ENCODE results near the gene PRR23E. TPM values are rescaled to one million over a fixed set of nuclear protein-coding genes. Genes with fewer than 3 reads are reported as not detected.

Gene PRR23E
- polyA plus RNA-seq, 1 of the 3 experiments (the other 2 are of a cell fraction): not detected

GRCh38 chr3:127215714-127216414 lies 22.9 kb downstream of the PRR23E start:
- Histone ChIP-seq H4K20me1 (ENCODE audit: insufficient read depth) (no peaks in the 10 kb centered on the region), H3K27me3 (ENCODE audit: insufficient read depth) (no peaks in the 10 kb centered on the region), H3K79me2 (ENCODE audit: insufficient read depth) (no peaks in the 10 kb centered on the region), H3K4me1 (ENCODE audit: control insufficient read depth in 1 of 2, insufficient read depth in 2 of 2, low read depth in 1 of 2, low read length in 1 of 2) (peaks cover 5 to 23% of the 10 kb centered on the region in 2 experiments; a peak in 2 of 4 replicates), H3K9me2 (no peaks in the 10 kb centered on the region), H3F3A (replicated peaks; ENCODE audit: insufficient read depth) (peaks cover 19% of the 10 kb centered on the region), H2AFZ (ENCODE audit: low read depth) (no peak overlapping the region), H3K4me2 (no peak overlapping the region), H3K9ac (no peak overlapping the region), H3K36me3 (replicated peaks in 1 of 2; ENCODE audit: control insufficient read depth in 1 of 2, insufficient read depth in 2 of 2, low read length in 1 of 2) (no peaks in the 10 kb centered on the region), H3K27ac (ENCODE audit: low read depth in 2 of 2, low read length in 1 of 2) (0 out of 4 replicates have a peak overlapping the region, but pooled peaks of 1 of the 2 experiments have one; percentile 45), H3K9me3 (no peaks in the 10 kb centered on the region), H3K4me3 (ENCODE audit: low read depth in 2 of 2, low read length in 1 of 2) (no peak overlapping the region)
- DNase-seq: no peak
- POLR2A ChIA-PET: no interaction called here
- CTCF ChIA-PET: no interaction called here
- no peak for TF ChIP-seq NFIC (IDR thresholded peaks at IDR 0.05; ENCODE audit: borderline replicate concordance)
- TF ChIP-seq FOXM1 (IDR thresholded peaks at IDR 0.05; ENCODE audit: low read depth): no peak
- no peak for TF ChIP-seq NRF1 (IDR thresholded peaks at IDR 0.05; ENCODE audit: low read depth, low read length)
- TF ChIP-seq, protein P1, sequence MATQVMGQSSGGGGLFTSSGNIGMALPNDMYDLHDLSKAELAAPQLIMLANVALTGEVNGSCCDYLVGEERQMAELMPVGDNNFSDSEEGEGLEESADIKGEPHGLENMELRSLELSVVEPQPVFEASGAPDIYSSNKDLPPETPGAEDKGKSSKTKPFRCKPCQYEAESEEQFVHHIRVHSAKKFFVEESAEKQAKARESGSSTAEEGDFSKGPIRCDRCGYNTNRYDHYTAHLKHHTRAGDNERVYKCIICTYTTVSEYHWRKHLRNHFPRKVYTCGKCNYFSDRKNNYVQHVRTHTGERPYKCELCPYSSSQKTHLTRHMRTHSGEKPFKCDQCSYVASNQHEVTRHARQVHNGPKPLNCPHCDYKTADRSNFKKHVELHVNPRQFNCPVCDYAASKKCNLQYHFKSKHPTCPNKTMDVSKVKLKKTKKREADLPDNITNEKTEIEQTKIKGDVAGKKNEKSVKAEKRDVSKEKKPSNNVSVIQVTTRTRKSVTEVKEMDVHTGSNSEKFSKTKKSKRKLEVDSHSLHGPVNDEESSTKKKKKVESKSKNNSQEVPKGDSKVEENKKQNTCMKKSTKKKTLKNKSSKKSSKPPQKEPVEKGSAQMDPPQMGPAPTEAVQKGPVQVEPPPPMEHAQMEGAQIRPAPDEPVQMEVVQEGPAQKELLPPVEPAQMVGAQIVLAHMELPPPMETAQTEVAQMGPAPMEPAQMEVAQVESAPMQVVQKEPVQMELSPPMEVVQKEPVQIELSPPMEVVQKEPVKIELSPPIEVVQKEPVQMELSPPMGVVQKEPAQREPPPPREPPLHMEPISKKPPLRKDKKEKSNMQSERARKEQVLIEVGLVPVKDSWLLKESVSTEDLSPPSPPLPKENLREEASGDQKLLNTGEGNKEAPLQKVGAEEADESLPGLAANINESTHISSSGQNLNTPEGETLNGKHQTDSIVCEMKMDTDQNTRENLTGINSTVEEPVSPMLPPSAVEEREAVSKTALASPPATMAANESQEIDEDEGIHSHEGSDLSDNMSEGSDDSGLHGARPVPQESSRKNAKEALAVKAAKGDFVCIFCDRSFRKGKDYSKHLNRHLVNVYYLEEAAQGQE (IDR thresholded peaks at IDR 0.05; ENCODE audit: low read depth, low read length): no peak
- no peak for TF ChIP-seq EZH2phosphoT487 (IDR thresholded peaks at IDR 0.05; ENCODE audit: borderline replicate concordance, low read depth)
- no peak for TF ChIP-seq RXRA (IDR thresholded peaks at IDR 0.05; ENCODE audit: borderline replicate concordance, low read depth)
- WGBS (ENCODE audit: low lambda C conversion rate): 79% methylated on average over 7 of the region's 8 CpGs

GRCh38 chr3:127216415-127217261 lies 23.7 kb downstream of the PRR23E start:
- Histone ChIP-seq H3K4me1 (ENCODE audit: control insufficient read depth in 1 of 2, insufficient read depth in 2 of 2, low read depth in 1 of 2, low read length in 1 of 2) (peaks cover 9 to 23% of the 10 kb centered on the region in 2 experiments; a peak in 2 of 4 replicates), H2AFZ (ENCODE audit: low read depth) (0 out of 2 replicates have a peak overlapping the region, but pooled peaks have one; percentile 21), H3K4me3 (ENCODE audit: low read depth in 2 of 2, low read length in 1 of 2) (no peak overlapping the region), H3K9me3 (no peaks in the 10 kb centered on the region), H3K27me3 (ENCODE audit: insufficient read depth) (no peaks in the 10 kb centered on the region), H3K27ac (ENCODE audit: low read depth in 2 of 2, low read length in 1 of 2) (peak overlapping the region; percentile 24 to 51; a peak in 3 of 4 replicates), H3K79me2 (ENCODE audit: insufficient read depth) (no peaks in the 10 kb centered on the region), H3K9me2 (no peaks in the 10 kb centered on the region), H3K9ac (no peak overlapping the region), H4K20me1 (ENCODE audit: insufficient read depth) (no peaks in the 10 kb centered on the region), H3K36me3 (replicated peaks in 1 of 2; ENCODE audit: control insufficient read depth in 1 of 2, insufficient read depth in 2 of 2, low read length in 1 of 2) (no peaks in the 10 kb centered on the region), H3K4me2 (peak overlapping the region; percentile 38; the same call in 1 of the 2 replicates), H3F3A (replicated peaks; ENCODE audit: insufficient read depth) (peaks cover 19% of the 10 kb centered on the region)
- no peak for DNase-seq
- TF ChIP-seq ELF1 (IDR thresholded peaks at IDR 0.05) (no peak), TCF12 (IDR thresholded peaks at IDR 0.05) (no peak), GABPA (IDR thresholded peaks at IDR 0.05; ENCODE audit: low read depth) (no peak), RXRA (IDR thresholded peaks at IDR 0.05; ENCODE audit: borderline replicate concordance, low read depth) (no peak), FOXM1 (IDR thresholded peaks at IDR 0.05; ENCODE audit: low read depth) (no peak), FOSL2 (IDR thresholded peaks at IDR 0.05; ENCODE audit: borderline replicate concordance, low read depth) (no peak), NRF1 (IDR thresholded peaks at IDR 0.05; ENCODE audit: low read depth, low read length) (no peak), RFX5 (IDR thresholded peaks at IDR 0.05; ENCODE audit: low read length) (no peak), TEAD4 (IDR thresholded peaks at IDR 0.05; ENCODE audit: borderline replicate concordance, insufficient read depth) (no peak), TAF1 (IDR thresholded peaks at IDR 0.05; ENCODE audit: borderline replicate concordance, low read depth, low read length) (no peak), USF1 (IDR thresholded peaks at IDR 0.05; ENCODE audit: borderline replicate concordance, low read depth) (no peak)
- WGBS (ENCODE audit: low lambda C conversion rate): 87% methylated on average over 15 of the region's 16 CpGs
- POLR2A ChIA-PET: no interaction called here
- CTCF ChIA-PET: interaction anchor here (1.3 kb wide), 1 partner anchor 12 kb away, joined by 3 read pairs; no protein-coding TSS in a partner anchor

Measured in SK-N-SH (cell line).